Adrenal gland (tissue), 12 donors: ENCODE measurements around the gene THSD4. TPM values are rescaled to one million over a fixed set of nuclear protein-coding genes. Genes with fewer than 3 reads are reported as not detected.

Experiments used
- DNase-seq, 7 donors: peaks; one replicate each; pipeline ENCODE4 v3.0.0-alpha.2; 2019 to 2020
- H3K27ac ChIP-seq, 5 donors: fragments of 200-600 bp; sonication (generic) in 4 of 5; 1 replicate in 3 of 5; 2 replicates in 2 of 5; pipeline versions ENCODE4 v1.5.1 to v1.8.0; 2016 to 2020; ENCODE audit warnings: mild to moderate bottlenecking in 1 of 5
- H3K27me3 ChIP-seq: fragments of 200-600 bp; 2 replicates; pipeline ENCODE4 v1.8.0; 2021
- H3K36me3 ChIP-seq, 2 donors: fragments of 200-600 bp; replicated peaks in 1 of 2; 1 replicate in 1 of 2; 2 replicates in 1 of 2; pipeline versions ENCODE4 v1.5.1 to v1.8.0; 2018 to 2022
- H3K4me1 ChIP-seq, 2 donors: fragments of 200-600 bp; replicated peaks in 1 of 2; 1 replicate in 1 of 2; 2 replicates in 1 of 2; pipeline versions ENCODE4 v1.5.1 to v1.8.0; 2018 to 2021
- H3K4me3 ChIP-seq, 4 donors: fragments of 200-600 bp; sonication (generic) in 3 of 4; one replicate each; pipeline ENCODE4 v1.5.1; 2016 to 2018
- H3K9me3 ChIP-seq, 3 donors: fragments of 200-600 bp; sonication (generic) in 1 of 3; replicated peaks in 1 of 3; 1 replicate in 2 of 3; 2 replicates in 1 of 3; pipeline versions ENCODE4 v1.5.1 to v1.8.0; 2016 to 2021
- POLR2A ChIP-seq, 2 donors: fragments of 450-650 bp; IDR thresholded peaks; one replicate each; pipeline ENCODE4 v1.6.1; 2017; ENCODE audit warnings: antibody characterized with exemption in 2 of 2, mild to moderate bottlenecking in 2 of 2, moderate library complexity in 1 of 2
- WGBS, 4 donors: extraction: QIAGEN DNeasy Blood & Tissue Kit in 2 of 4; methylation state at CpG; one replicate each; pipeline versions ENCODE4 v1.1.5 to v1.1.7; 2013 to 2017; 5-methylcytosine and 5-hydroxymethylcytosine counted together
- intact Hi-C, 2 donors: fragments of 100-400 bp; cut with DNase I; formaldehyde crosslinking; loops; one replicate each; pipeline versions ENCODE4 v1.14.1 to v1.15.0; 2022 to 2023
- polyA plus RNA-seq, 3 donors: library from polyadenylated mRNA; stranded (reverse); fragments of 200-250 nt in 2 of 3; fragments of 350-450 nt in 1 of 3; fragmentation: Illumina TruSeq in 1 of 3; extraction: RNeasy Lipid Tissue Mini Kit (QIAGEN cat#74804) in 1 of 3; gene quantifications; one replicate each; pipeline ENCODE4 v1.2.3, GENCODE V29; 2013 to 2014
- total RNA-seq, 9 donors: library from RNA; depleted of rRNA in 4 of 9; stranded (reverse); fragments of >200 nt in 4 of 9; fragments of 120-200 nt in 1 of 9; fragmentation: NEBNext Ultra II Directional in 1 of 9; extraction: Animal tissue kit (Norgen Biotek cat#: 25700) in 1 of 9; gene quantifications; one replicate each; pipeline versions ENCODE4 v1.1.0 to v1.2.4, GENCODE V29; 2013 to 2023
- TF ChIP-seq, protein P1 (sequence below), 6 experiments: fragments of 450-650 bp in 4 of 6; fragments of 200-600 bp in 2 of 6; sonication (generic) in 1 of 6; IDR thresholded peaks; 1 replicate in 5 of 6; 2 replicates in 1 of 6; pipeline versions ENCODE4 v1.5.1 to v1.8.0; 2016 to 2021; ENCODE audit warnings: antibody characterized with exemption in 6 of 6, mild to moderate bottlenecking in 2 of 6, moderate library complexity in 1 of 6
- donor health status: healthy with polysubstance abuse.
- donor health status: Bipolar disorder and iron deficiency.
- donor health status: DM: yes; HTN: yes; CAD: no.
- donor health status: DM: no; HTN: no; CAD: no.
- donor health status: DM: no; HTN: no; CAD: no.
- donor health status: DM: yes; HTN: yes; CAD: no.

Gene THSD4
- total and polyA plus RNA-seq, 12 donors: 5.3 to 53.2 (median 23.2) TPM

DNA sequence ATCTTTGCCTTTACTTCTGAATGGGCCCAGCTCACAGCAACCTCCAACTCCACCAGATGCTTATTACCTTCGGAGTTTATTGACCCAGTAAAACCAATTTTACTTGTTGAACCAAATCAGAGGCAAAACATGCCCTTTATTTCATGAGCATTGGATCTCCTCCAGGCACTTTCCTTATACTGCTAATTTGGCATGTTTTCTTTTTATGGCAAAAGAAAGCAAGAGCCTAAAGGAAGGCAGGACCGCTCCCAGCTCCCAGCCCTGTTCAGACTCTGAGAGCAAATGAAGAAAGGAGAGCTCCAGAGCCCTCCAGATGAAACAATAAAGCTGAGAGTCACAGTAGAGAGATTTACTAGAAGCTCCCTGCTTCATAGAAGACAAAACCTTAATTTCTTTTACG lies 613.6 kb downstream of the THSD4 start:
- no peak overlapping the region for H3K4me3 ChIP-seq
- H3K27ac ChIP-seq: no peak overlapping the region
- no peaks in the 10 kb centered on the region for H3K9me3 ChIP-seq
- H3K4me1 ChIP-seq: no peaks in the 10 kb centered on the region
- 77 to 90% (median 87%) methylated on average over 3 of the region's 3 CpGs for WGBS, 4 donors
- no peaks in the 10 kb centered on the region for H3K36me3 ChIP-seq
- intact Hi-C loops: no loop called here
- no peak for DNase-seq
- no peaks in the 10 kb centered on the region for H3K27me3 ChIP-seq
- TF ChIP-seq, protein P1, sequence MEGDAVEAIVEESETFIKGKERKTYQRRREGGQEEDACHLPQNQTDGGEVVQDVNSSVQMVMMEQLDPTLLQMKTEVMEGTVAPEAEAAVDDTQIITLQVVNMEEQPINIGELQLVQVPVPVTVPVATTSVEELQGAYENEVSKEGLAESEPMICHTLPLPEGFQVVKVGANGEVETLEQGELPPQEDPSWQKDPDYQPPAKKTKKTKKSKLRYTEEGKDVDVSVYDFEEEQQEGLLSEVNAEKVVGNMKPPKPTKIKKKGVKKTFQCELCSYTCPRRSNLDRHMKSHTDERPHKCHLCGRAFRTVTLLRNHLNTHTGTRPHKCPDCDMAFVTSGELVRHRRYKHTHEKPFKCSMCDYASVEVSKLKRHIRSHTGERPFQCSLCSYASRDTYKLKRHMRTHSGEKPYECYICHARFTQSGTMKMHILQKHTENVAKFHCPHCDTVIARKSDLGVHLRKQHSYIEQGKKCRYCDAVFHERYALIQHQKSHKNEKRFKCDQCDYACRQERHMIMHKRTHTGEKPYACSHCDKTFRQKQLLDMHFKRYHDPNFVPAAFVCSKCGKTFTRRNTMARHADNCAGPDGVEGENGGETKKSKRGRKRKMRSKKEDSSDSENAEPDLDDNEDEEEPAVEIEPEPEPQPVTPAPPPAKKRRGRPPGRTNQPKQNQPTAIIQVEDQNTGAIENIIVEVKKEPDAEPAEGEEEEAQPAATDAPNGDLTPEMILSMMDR (IDR thresholded peaks at IDR 0.05): no peak
- TF ChIP-seq POLR2A (IDR thresholded peaks at IDR 0.05): no peak

DNA sequence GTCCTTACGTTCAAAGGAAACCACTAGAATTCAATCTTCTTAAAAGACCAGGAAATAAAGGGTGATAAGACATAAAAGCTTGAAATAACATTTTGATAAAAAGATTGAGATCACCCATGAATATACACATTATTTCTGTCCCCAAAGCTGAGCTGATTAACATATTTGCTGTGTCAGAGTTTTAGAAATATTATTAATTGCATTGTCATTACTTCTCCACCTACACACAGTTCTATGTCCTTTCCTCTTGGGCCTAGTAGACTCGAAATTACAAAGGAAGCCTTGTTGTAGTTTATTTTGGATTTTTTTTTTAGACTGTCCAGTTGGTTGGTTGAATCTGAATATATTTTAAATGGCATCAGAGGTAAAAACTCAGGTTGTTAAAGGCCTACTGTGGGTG lies 614.0 kb downstream of the THSD4 start:
- H3K4me3 ChIP-seq: no peak overlapping the region
- no peaks in the 10 kb centered on the region for H3K4me1 ChIP-seq
- intact Hi-C loops: no loop called here
- TF ChIP-seq, protein P1 (IDR thresholded peaks at IDR 0.05): no peak
- TF ChIP-seq POLR2A (IDR thresholded peaks at IDR 0.05): no peak
- H3K9me3 ChIP-seq: no peaks in the 10 kb centered on the region
- WGBS, 4 donors: 61 to 71% (median 70%) methylated on average over 2 of the region's 2 CpGs
- no peaks in the 10 kb centered on the region for H3K36me3 ChIP-seq
- no peak for DNase-seq
- H3K27ac ChIP-seq: no peak overlapping the region
- no peaks in the 10 kb centered on the region for H3K27me3 ChIP-seq

DNA sequence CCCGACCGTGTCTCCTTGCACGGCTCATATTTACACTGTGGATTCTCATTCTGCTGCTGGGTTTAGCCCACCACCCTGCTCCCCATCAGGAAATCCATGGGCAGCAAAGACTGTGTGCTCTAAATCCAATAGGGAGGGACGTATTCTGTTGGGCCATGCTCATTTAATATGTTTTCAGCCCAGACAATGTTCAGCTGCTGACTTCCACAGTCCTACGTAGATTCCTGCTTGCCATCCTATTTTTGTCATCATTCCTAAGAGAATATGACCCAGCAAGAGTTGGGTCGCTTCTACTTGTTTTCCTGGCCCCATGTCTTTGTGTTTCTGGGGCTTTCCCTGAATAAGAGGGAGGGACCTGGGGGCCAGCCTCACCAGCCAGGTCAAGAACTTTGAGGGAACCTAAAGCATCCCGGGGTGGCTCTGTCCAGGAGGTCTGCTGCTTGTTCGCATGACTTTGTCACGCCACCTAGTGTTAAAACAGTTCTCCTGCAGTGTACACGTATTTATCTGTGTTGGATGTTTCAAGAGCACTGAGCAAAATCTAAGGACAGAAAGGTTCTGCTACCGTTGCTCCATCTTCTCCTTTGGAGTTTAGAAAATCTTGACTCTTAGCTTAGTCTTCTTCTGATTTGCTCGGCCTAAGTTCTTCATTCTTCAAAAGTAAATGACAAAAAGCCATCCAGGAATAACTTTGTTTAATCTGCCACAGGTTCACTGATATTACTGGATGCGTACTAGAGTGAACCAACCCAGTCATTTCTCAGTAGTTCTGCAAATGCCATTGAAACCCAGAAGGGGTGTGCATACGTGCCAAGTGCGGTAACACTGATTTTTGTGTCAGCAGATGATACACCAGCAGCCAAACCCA lies 615.2 kb downstream of the THSD4 start:
- intact Hi-C loops: loop anchor here in 1 of 2 donors (5.0 kb wide), 1 partner anchor 283 kb away; no protein-coding TSS in a partner anchor
- H3K36me3 ChIP-seq: no peaks in the 10 kb centered on the region
- DNase-seq: peak; percentile 45 to 76 (median 54)
- no peaks in the 10 kb centered on the region for H3K4me1 ChIP-seq
- H3K27ac ChIP-seq: no peak overlapping the region
- H3K27me3 ChIP-seq: no peaks in the 10 kb centered on the region
- WGBS, 4 donors: 41 to 49% (median 42%) methylated on average over 12 to 15 of the region's 15 CpGs
- H3K9me3 ChIP-seq: no peaks in the 10 kb centered on the region
- no peak for TF ChIP-seq POLR2A (IDR thresholded peaks at IDR 0.05)
- TF ChIP-seq, protein P1 (IDR thresholded peaks at IDR 0.05): peak; percentile 58 to 81 (median 78)
- H3K4me3 ChIP-seq: no peak overlapping the region

DNA sequence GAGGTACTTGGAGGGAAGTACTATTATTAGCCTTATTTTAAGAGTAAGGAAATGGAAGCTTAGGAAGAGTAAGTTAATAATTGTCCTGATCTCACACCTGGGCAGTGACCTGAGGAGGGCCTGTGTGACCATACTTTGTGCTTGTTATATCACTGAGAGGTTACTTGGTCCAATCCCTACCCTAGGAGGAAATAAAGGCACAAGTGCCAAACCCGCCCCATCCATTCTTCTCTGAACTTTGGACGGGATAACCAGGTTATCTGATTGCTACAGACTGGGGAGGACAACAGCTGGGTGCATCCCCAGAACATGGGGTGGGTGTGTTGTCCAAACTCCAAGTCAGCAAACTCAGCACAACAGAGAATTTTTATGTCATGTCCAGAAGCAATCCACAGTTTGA lies 617.4 kb downstream of the THSD4 start:
- intact Hi-C loops: loop anchor here in 1 of 2 donors (5.0 kb wide), 1 partner anchor 285 kb away; no protein-coding TSS in a partner anchor
- no peaks in the 10 kb centered on the region for H3K9me3 ChIP-seq
- no peaks in the 10 kb centered on the region for H3K4me1 ChIP-seq
- WGBS, 4 donors: 68 to 92% (median 77%) methylated on average over 2 of the region's 2 CpGs
- TF ChIP-seq POLR2A (IDR thresholded peaks at IDR 0.05): no peak
- TF ChIP-seq, protein P1 (IDR thresholded peaks at IDR 0.05): no peak
- no peaks in the 10 kb centered on the region for H3K36me3 ChIP-seq
- no peak overlapping the region for H3K4me3 ChIP-seq
- DNase-seq: no peak
- H3K27me3 ChIP-seq: no peaks in the 10 kb centered on the region
- H3K27ac ChIP-seq: no peak overlapping the region
